HCT116 (cell line): ENCODE measurements around the gene C7orf25. TPM values are rescaled to one million over a fixed set of nuclear protein-coding genes. Genes with fewer than 3 reads are reported as not detected.

Experiments
- ATAC-seq: fragments of 200-7000 bp; cut with Tn5 transposase; 2 replicates; pipeline ENCODE4 v1.9.1; 2020; ENCODE audit warnings: mild to moderate bottlenecking, moderate library complexity
- BruUV-seq: library from RNA; stranded (reverse); fragments of 400-500 nt; replicated peaks from 2 replicates; lab custom pipeline; 2021; lab: Mats Ljungman, UMichigan
- CTCF ChIA-PET: fragments of 300-600 bp; sonication (Branson Sonifier 250); formaldehyde crosslinking; loops from one replicate; lab custom pipeline; 2021; ENCODE audit warnings: antibody characterized with exemption; lab: Charles Lee
- POLR2A ChIA-PET: fragments of 300-600, 350-600 bp; sonication (Branson Sonifier 250); formaldehyde crosslinking; loops from one replicate; lab custom pipeline; 2021; ENCODE audit warnings: antibody characterized with exemption; lab: Charles Lee
- RAD21 ChIA-PET, 2 experiments: fragments of 300-600 bp; sonication (Branson Sonifier 250); formaldehyde crosslinking; loops; one replicate each; lab custom pipeline; 2023; ENCODE audit warnings: low total read pairs in 2 of 2; ENCODE audit not compliant: uncharacterized antibody in 2 of 2, unreplicated experiment in 2 of 2, low non-redundant PET in 1 of 2; lab: Charles Lee
- DNase-seq: peaks from one replicate; pipeline ENCODE4 v3.0.0-alpha.2; 2010; ENCODE audit warnings: low read depth, low spot score
- H2AFZ ChIP-seq: fragments of 200-600 bp; shearing (Covaris generic), sonication (generic); 2 replicates; pipeline ENCODE4 v1.6.1; 2017; ENCODE audit warnings: low read depth, mixed run types, mixed read lengths, antibody characterized with exemption, low read length; ENCODE audit not compliant: poor library complexity, severe bottlenecking
- H3K27ac ChIP-seq: 2 replicates; pipeline ENCODE4 v1.5.1; 2012; ENCODE audit warnings: low read depth, low read length
- H3K27me3 ChIP-seq: fragments of 200-600 bp; sonication (generic); 2 replicates; pipeline ENCODE4 v1.6.1; 2016; ENCODE audit warnings: mixed run types, low read length, mixed read lengths; ENCODE audit not compliant: insufficient read depth
- H3K36me3 ChIP-seq, 2 experiments: fragments of 200-500 bp in 1 of 2; fragments of 200-600 bp in 1 of 2; sonication (Bioruptor generic) in 1 of 2; sonication (generic) in 1 of 2; 2 replicates each; pipeline versions ENCODE4 v1.5.1 to v1.6.1; 2014 to 2016; ENCODE audit warnings: low read length in 2 of 2, inconsistent platforms in 1 of 2, mixed read lengths in 1 of 2, mixed run types in 1 of 2; ENCODE audit not compliant: insufficient read depth in 2 of 2, control insufficient read depth in 1 of 2
- H3K4me1 ChIP-seq, 2 experiments: fragments of 200-600 bp in 1 of 2; sonication (generic) in 1 of 2; 2 replicates each; pipeline versions ENCODE4 v1.5.1 to v1.6.1; 2012 to 2017; ENCODE audit warnings: low read length in 2 of 2, inconsistent platforms in 1 of 2, mild to moderate bottlenecking in 1 of 2, mixed read lengths in 1 of 2, mixed run types in 1 of 2, moderate library complexity in 1 of 2; ENCODE audit not compliant: insufficient read depth in 2 of 2, control insufficient read depth in 1 of 2
- H3K4me2 ChIP-seq: fragments of 200-600 bp; sonication (generic); 2 replicates; pipeline ENCODE4 v1.6.1; 2017; ENCODE audit warnings: mixed run types, low read length, mixed read lengths
- H3K4me3 ChIP-seq, 2 experiments: fragments of 200-600 bp in 1 of 2; sonication (generic) in 1 of 2; replicated peaks in 1 of 2; 2 replicates each; pipeline ENCODE4 v1.5.1; 2011 to 2016; ENCODE audit warnings: low read length in 2 of 2, control low read depth in 1 of 2, low read depth in 1 of 2, mild to moderate bottlenecking in 1 of 2, mixed read lengths in 1 of 2, mixed run types in 1 of 2
- H3K79me2 ChIP-seq: fragments of 200-600 bp; sonication (generic); 2 replicates; pipeline ENCODE4 v1.6.1; 2017; ENCODE audit warnings: mild to moderate bottlenecking, mixed run types, low read length, moderate library complexity, mixed read lengths; ENCODE audit not compliant: insufficient read depth
- H3K9ac ChIP-seq: fragments of 200-600 bp; sonication (generic); 2 replicates; pipeline ENCODE4 v1.6.1; 2016; ENCODE audit warnings: low read length, mixed read lengths
- H3K9me2 ChIP-seq: fragments of 200-600 bp; sonication (generic), shearing (Covaris generic); 2 replicates; pipeline ENCODE4 v1.6.1; 2017; ENCODE audit warnings: mixed run types, mild to moderate bottlenecking, moderate library complexity; ENCODE audit not compliant: insufficient read depth
- H3K9me3 ChIP-seq, 2 experiments: fragments of 200-500 bp in 1 of 2; fragments of 200-600 bp in 1 of 2; sonication (Bioruptor generic) in 1 of 2; sonication (generic) in 1 of 2; 2 replicates each; pipeline ENCODE4 v1.6.1; 2014 to 2017; ENCODE audit warnings: low read length in 2 of 2, mixed read lengths in 2 of 2, inconsistent platforms in 1 of 2, low read depth in 1 of 2, mild to moderate bottlenecking in 1 of 2, mixed run types in 1 of 2, moderate library complexity in 1 of 2; ENCODE audit not compliant: control insufficient read depth in 1 of 2, insufficient read depth in 1 of 2
- H4K20me1 ChIP-seq: fragments of 200-600 bp; sonication (generic), shearing (Covaris generic); 2 replicates; pipeline ENCODE4 v1.6.1; 2017; ENCODE audit warnings: mixed run types, mild to moderate bottlenecking, moderate library complexity; ENCODE audit not compliant: insufficient read depth
- ATF3 ChIP-seq: IDR thresholded peaks from 2 replicates; pipeline ENCODE4 v1.6.1; 2012
- CBX3 ChIP-seq: IDR thresholded peaks from 2 replicates; pipeline ENCODE4 v1.6.1; 2012; ENCODE audit warnings: low read depth
- CTCF ChIP-seq, 3 experiments: fragments of 200-600 bp in 1 of 3; sonication (generic) in 1 of 3; IDR thresholded peaks in 2 of 3; conservative IDR thresholded peaks in 1 of 3; 2 replicates each; pipeline ENCODE4 v1.5.1; 2012 to 2017; ENCODE audit warnings: low read depth in 2 of 3, low read length in 2 of 3, antibody characterized with exemption in 1 of 3, borderline replicate concordance in 1 of 3, control low read depth in 1 of 3, mild to moderate bottlenecking in 1 of 3, mixed read lengths in 1 of 3, mixed run types in 1 of 3, moderate library complexity in 1 of 3; ENCODE audit not compliant: insufficient read depth in 1 of 3
- EGR1 ChIP-seq: IDR thresholded peaks from 2 replicates; pipeline ENCODE4 v1.6.1; 2012; ENCODE audit warnings: low read depth
- ELF1 ChIP-seq: IDR thresholded peaks from 2 replicates; pipeline ENCODE4 v1.6.1; 2012; ENCODE audit warnings: low read depth, borderline replicate concordance
- EZH2 ChIP-seq: fragments of 200-600 bp; sonication (generic); IDR thresholded peaks from 2 replicates; pipeline ENCODE4 v1.6.1; 2017; ENCODE audit warnings: antibody characterized with exemption, mixed run types
- FOSL1 ChIP-seq: IDR thresholded peaks from 2 replicates; pipeline ENCODE4 v1.6.1; 2012; ENCODE audit warnings: low read depth
- MAX ChIP-seq: IDR thresholded peaks from 2 replicates; pipeline ENCODE4 v1.6.1; 2012
- POLR2A ChIP-seq: IDR thresholded peaks from 2 replicates; pipeline ENCODE4 v1.7.0; 2011; ENCODE audit warnings: borderline replicate concordance; ENCODE audit not compliant: insufficient read depth, insufficient read length; ENCODE audit errors: extremely low read depth
- POLR2AphosphoS5 ChIP-seq: IDR thresholded peaks from 2 replicates; pipeline ENCODE4 v1.6.1; 2011; ENCODE audit warnings: mild to moderate bottlenecking, low read depth, low read length, moderate library complexity
- RAD21 ChIP-seq: IDR thresholded peaks from 2 replicates; pipeline ENCODE4 v1.6.1; 2012; ENCODE audit warnings: low read depth, mild to moderate bottlenecking
- REST ChIP-seq: IDR thresholded peaks from 2 replicates; pipeline ENCODE4 v1.6.1; 2012; ENCODE audit warnings: low read depth
- SIN3A ChIP-seq: IDR thresholded peaks from 2 replicates; pipeline ENCODE4 v1.6.1; 2012; ENCODE audit warnings: low read depth
- SRF ChIP-seq: IDR thresholded peaks from 2 replicates; pipeline ENCODE4 v1.6.1; 2012; ENCODE audit warnings: low read depth
- TCF7L2 ChIP-seq: IDR thresholded peaks from 2 replicates; pipeline ENCODE4 v1.7.0; 2011; ENCODE audit warnings: borderline replicate concordance, inconsistent platforms; ENCODE audit not compliant: insufficient read depth, insufficient read length; ENCODE audit errors: extremely low read depth
- YY1 ChIP-seq: IDR thresholded peaks from 2 replicates; pipeline ENCODE4 v1.6.1; 2011; ENCODE audit warnings: low read length, low read depth, moderate library complexity, mild to moderate bottlenecking; ENCODE audit not compliant: insufficient replicate concordance; ENCODE audit errors: extremely low read depth
- ZBTB33 ChIP-seq: IDR thresholded peaks from 2 replicates; pipeline ENCODE4 v1.6.1; 2011; ENCODE audit warnings: mild to moderate bottlenecking, low read length, moderate library complexity; ENCODE audit not compliant: insufficient replicate concordance; ENCODE audit errors: extremely low read depth
- ZFX ChIP-seq: fragments of 450-650 bp; IDR thresholded peaks from 2 replicates; pipeline ENCODE4 v1.6.1; 2017
- ZNF274 ChIP-seq: fragments of 200-500 bp; sonication (Bioruptor generic); IDR thresholded peaks from 2 replicates; pipeline ENCODE4 v1.6.1; 2014; ENCODE audit warnings: mild to moderate bottlenecking, low read depth, low read length, inconsistent platforms
- intact Hi-C: fragments of 100-400 bp; cut with micrococcal nuclease; formaldehyde crosslinking; loops from 2 replicates; pipeline ENCODE4 v1.10.0; 2022
- total RNA-seq: library from RNA; stranded (reverse); gene quantifications from one replicate; pipeline ENCODE4 v1.2.1, GENCODE V29; 2021; ENCODE audit not compliant: unreplicated experiment

C7orf25 gene
- total RNA-seq, 1 experiment from 2014 or later: 5.3 TPM

- H2AFZ ChIP-seq: no peak overlapping the region
- no peak for ATAC-seq
- H3K27ac ChIP-seq: no peak overlapping the region
- H3K9ac ChIP-seq: no peak overlapping the region
- no peak overlapping the region for H3K4me2 ChIP-seq
- H3K36me3 ChIP-seq: no peaks in the 10 kb centered on the region
- no peaks in the 10 kb centered on the region for H3K4me1 ChIP-seq
- no peaks in the 10 kb centered on the region for H3K27me3 ChIP-seq
- H3K9me3 ChIP-seq: no peaks in the 10 kb centered on the region
- no peak overlapping the region for H3K4me3 ChIP-seq
- POLR2A ChIA-PET: no interaction called here
- CTCF ChIA-PET: interaction anchor here (1.1 to 4.0 kb wide), 3 partner anchors 9 to 938 kb away, joined by 3 to 42 read pairs (median 11); no protein-coding TSS in a partner anchor
- no peaks in the 10 kb centered on the region for H3K79me2 ChIP-seq
- DNase-seq: no peak
- RAD21 ChIA-PET: no interaction called here
- H3K9me2 ChIP-seq: no peaks in the 10 kb centered on the region
- BruUV-seq: no TSS peak
- intact Hi-C loops: no loop called here
- TF ChIP-seq ATF3 (no peak), EZH2 (no peak), MAX (no peak), POLR2AphosphoS5 (no peak), SRF (no peak), CTCF (IDR thresholded peaks at IDR 0.05 in 2 of 3, conservative IDR thresholded peaks at IDR 0.05 in 1 of 3; ENCODE audit: borderline replicate concordance in 1 of 3, insufficient read depth in 1 of 3, low read depth in 2 of 3, low read length in 2 of 3) (no peak), FOSL1 (no peak), TCF7L2 (no peak), POLR2A (no peak), RAD21 (no peak), ZNF274 (no peak), YY1 (no peak), REST (no peak), CBX3 (no peak), ELF1 (no peak), ZBTB33 (no peak), ZFX (no peak), SIN3A (no peak), EGR1 (no peak)
- no peaks in the 10 kb centered on the region for H4K20me1 ChIP-seq
These were observed 33.6 kb downstream of the C7orf25 start for GRCh38 chr7:42878303-42878702.
